Caco-2 (cell line): ENCODE measurements around the gene SLC4A4. TPM values are rescaled to one million over a fixed set of nuclear protein-coding genes. Genes with fewer than 3 reads are reported as not detected.

Source experiments
- BruUV-seq: library from RNA; stranded (reverse); fragments of 400-500 nt; replicated peaks from 2 replicates; lab custom pipeline; 2021; lab: Mats Ljungman, UMichigan
- CTCF ChIA-PET: fragments of 300-600 bp; sonication (Branson Sonifier 250); formaldehyde crosslinking; loops from one replicate; lab custom pipeline; 2022; ENCODE audit warnings: antibody characterized with exemption; lab: Charles Lee
- POLR2A ChIA-PET: fragments of 300-600 bp; sonication (Branson Sonifier 250); formaldehyde crosslinking; loops from one replicate; lab custom pipeline; 2022; ENCODE audit warnings: antibody characterized with exemption; lab: Charles Lee
- DNase-seq, 2 experiments: peaks; one replicate each; pipeline versions ENCODE4 v3.0.0 to v3.0.0-alpha.2; 2020 to 2022
- H3K27me3 ChIP-seq: replicated peaks from 2 replicates; pipeline ENCODE4 v1.6.0; 2011; ENCODE audit warnings: low read length; ENCODE audit not compliant: control insufficient read depth, insufficient read depth
- H3K36me3 ChIP-seq: 2 replicates; pipeline ENCODE4 v1.5.1; 2011; ENCODE audit warnings: low read length; ENCODE audit not compliant: control insufficient read depth, insufficient read depth
- H3K4me1 ChIP-seq: fragments of 250-450 bp; sonication (Bioruptor Pico); 2 replicates; pipeline ENCODE4 v1.5.1; 2020; ENCODE audit warnings: mild to moderate bottlenecking
- H3K4me3 ChIP-seq: 2 replicates; pipeline ENCODE4 v1.5.1; 2011; ENCODE audit warnings: low read depth, mild to moderate bottlenecking, control low read depth, low read length
- H3K9me3 ChIP-seq: fragments of 250-450 bp; sonication (Bioruptor Pico); 2 replicates; pipeline ENCODE4 v1.5.1; 2020; ENCODE audit warnings: mild to moderate bottlenecking, moderate library complexity
- H3K27ac Mint-ChIP-seq: one replicate; pipeline ENCODE4 v1.8.0; 2022; ENCODE audit warnings: mixed read lengths; ENCODE audit not compliant: unreplicated experiment
- H3K27me3 Mint-ChIP-seq: one replicate; pipeline ENCODE4 v1.8.0; 2022; ENCODE audit warnings: mixed read lengths; ENCODE audit not compliant: insufficient read depth, unreplicated experiment
- H3K36me3 Mint-ChIP-seq: one replicate; pipeline ENCODE4 v1.8.0; 2022; ENCODE audit warnings: mild to moderate bottlenecking, mixed read lengths; ENCODE audit not compliant: insufficient read depth, unreplicated experiment
- H3K4me1 Mint-ChIP-seq: one replicate; pipeline ENCODE4 v1.8.0; 2022; ENCODE audit warnings: low read depth, mixed read lengths; ENCODE audit not compliant: unreplicated experiment
- H3K4me3 Mint-ChIP-seq: one replicate; pipeline ENCODE4 v1.8.0; 2022; ENCODE audit warnings: mild to moderate bottlenecking, moderate library complexity, mixed read lengths; ENCODE audit not compliant: unreplicated experiment
- H3K9me3 Mint-ChIP-seq: one replicate; pipeline ENCODE4 v1.8.0; 2022; ENCODE audit warnings: mixed read lengths; ENCODE audit not compliant: unreplicated experiment
- intact Hi-C: fragments of 100-400 bp; cut with micrococcal nuclease; formaldehyde crosslinking; loops from one replicate; pipeline ENCODE4 v1.10.0; 2022; ENCODE audit not compliant: unreplicated experiment
- total RNA-seq: library from RNA; stranded (reverse); gene quantifications from 2 replicates; pipeline ENCODE4 v1.2.3, GENCODE V29; 2022
- TF ChIP-seq, protein P1 (sequence below), 2 experiments: fragments of 200-600 bp in 1 of 2; IDR thresholded peaks; 1 replicate in 1 of 2; 2 replicates in 1 of 2; pipeline versions ENCODE4 v1.5.1 to v1.8.0; 2011 to 2022; ENCODE audit warnings: antibody characterized with exemption in 1 of 2, control low read depth in 1 of 2, inconsistent platforms in 1 of 2, low read depth in 1 of 2, low read length in 1 of 2, mild to moderate bottlenecking in 1 of 2, moderate library complexity in 1 of 2; ENCODE audit not compliant: insufficient read depth in 1 of 2, severe bottlenecking in 1 of 2, unreplicated experiment in 1 of 2

The SLC4A4 gene
- total RNA-seq, 1 experiment from 2014 or later: 0.29 TPM

DNA sequence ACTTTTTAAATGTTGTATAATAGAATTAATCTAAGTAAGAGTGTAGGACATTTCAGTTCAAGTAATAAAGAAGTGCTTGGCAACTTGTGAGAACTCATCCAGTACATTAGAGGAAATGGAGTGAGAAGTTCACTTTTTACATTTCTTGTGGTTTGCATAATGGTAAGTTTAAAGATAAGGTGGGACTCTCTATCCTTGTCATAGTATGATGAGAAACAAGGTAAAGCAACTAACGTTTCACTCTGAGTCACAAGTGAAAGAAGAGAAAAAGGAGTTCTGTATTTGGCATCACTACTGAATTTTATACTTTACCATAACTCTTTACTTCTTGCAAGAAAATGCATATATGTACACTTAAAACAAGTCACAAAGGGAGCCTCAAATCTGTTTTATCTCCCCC lies 219.4 kb downstream of the SLC4A4 start:
- intact Hi-C loops: no loop called here
- H3K27ac Mint-ChIP-seq: no peak overlapping the region
- H3K9me3 Mint-ChIP-seq: no peaks in the 10 kb centered on the region
- Histone ChIP-seq H3K9me3 (no peaks in the 10 kb centered on the region), H3K4me1 (no peaks in the 10 kb centered on the region), H3K36me3 (no peaks in the 10 kb centered on the region), H3K4me3 (no peak overlapping the region), H3K27me3 (no peaks in the 10 kb centered on the region)
- no TSS peak for BruUV-seq
- no peaks in the 10 kb centered on the region for H3K27me3 Mint-ChIP-seq
- POLR2A ChIA-PET: no interaction called here
- no peak overlapping the region for H3K4me3 Mint-ChIP-seq
- DNase-seq: no peak
- TF ChIP-seq, protein P1, sequence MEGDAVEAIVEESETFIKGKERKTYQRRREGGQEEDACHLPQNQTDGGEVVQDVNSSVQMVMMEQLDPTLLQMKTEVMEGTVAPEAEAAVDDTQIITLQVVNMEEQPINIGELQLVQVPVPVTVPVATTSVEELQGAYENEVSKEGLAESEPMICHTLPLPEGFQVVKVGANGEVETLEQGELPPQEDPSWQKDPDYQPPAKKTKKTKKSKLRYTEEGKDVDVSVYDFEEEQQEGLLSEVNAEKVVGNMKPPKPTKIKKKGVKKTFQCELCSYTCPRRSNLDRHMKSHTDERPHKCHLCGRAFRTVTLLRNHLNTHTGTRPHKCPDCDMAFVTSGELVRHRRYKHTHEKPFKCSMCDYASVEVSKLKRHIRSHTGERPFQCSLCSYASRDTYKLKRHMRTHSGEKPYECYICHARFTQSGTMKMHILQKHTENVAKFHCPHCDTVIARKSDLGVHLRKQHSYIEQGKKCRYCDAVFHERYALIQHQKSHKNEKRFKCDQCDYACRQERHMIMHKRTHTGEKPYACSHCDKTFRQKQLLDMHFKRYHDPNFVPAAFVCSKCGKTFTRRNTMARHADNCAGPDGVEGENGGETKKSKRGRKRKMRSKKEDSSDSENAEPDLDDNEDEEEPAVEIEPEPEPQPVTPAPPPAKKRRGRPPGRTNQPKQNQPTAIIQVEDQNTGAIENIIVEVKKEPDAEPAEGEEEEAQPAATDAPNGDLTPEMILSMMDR (IDR thresholded peaks at IDR 0.05; ENCODE audit: insufficient read depth in 1 of 2, low read depth in 1 of 2, low read length in 1 of 2, severe bottlenecking in 1 of 2, unreplicated experiment in 1 of 2): no peak
- no peaks in the 10 kb centered on the region for H3K36me3 Mint-ChIP-seq
- CTCF ChIA-PET: no interaction called here
- H3K4me1 Mint-ChIP-seq: no peaks in the 10 kb centered on the region

DNA sequence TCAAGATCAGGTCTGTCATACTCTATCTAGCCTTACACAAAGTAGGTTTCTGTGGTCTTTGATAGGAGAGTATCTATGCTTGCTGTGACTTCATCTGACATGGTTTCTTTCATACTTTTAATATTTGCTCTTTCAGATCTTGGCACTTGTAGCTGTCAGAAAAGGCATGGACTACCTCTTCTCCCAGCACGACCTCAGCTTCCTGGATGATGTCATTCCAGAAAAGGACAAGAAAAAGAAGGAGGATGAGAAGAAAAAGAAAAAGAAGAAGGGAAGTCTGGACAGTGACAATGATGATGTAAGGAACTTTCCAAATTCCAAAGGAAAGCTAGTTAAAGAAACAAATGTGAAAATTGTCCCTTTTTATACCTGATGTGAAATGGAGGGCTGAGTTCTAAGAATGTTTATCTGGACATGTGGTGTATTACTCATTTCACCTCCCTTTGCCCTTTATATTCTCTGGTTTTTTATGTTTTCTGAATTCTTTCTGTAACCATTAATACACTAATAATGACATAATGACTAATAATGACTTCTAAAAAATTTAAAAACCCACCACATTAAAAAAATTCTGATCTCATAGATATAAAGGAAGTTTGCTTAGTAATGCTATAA lies 221.2 kb downstream of the SLC4A4 start:
- no peaks in the 10 kb centered on the region for H3K9me3 ChIP-seq
- TF ChIP-seq, protein P1 (IDR thresholded peaks at IDR 0.05; ENCODE audit: insufficient read depth in 1 of 2, low read depth in 1 of 2, low read length in 1 of 2, severe bottlenecking in 1 of 2, unreplicated experiment in 1 of 2): no peak
- ChIA-PET POLR2A (no interaction called here), CTCF (no interaction called here)
- no peaks in the 10 kb centered on the region for H3K27me3 Mint-ChIP-seq
- H3K4me1 ChIP-seq: no peaks in the 10 kb centered on the region
- no peak overlapping the region for H3K4me3 ChIP-seq
- no peaks in the 10 kb centered on the region for H3K9me3 Mint-ChIP-seq
- H3K36me3 Mint-ChIP-seq: no peaks in the 10 kb centered on the region
- H3K27me3 ChIP-seq: no peaks in the 10 kb centered on the region
- DNase-seq: no peak
- H3K36me3 ChIP-seq: no peaks in the 10 kb centered on the region
- intact Hi-C loops: no loop called here
- no peaks in the 10 kb centered on the region for H3K4me1 Mint-ChIP-seq
- H3K27ac Mint-ChIP-seq: no peak overlapping the region
- H3K4me3 Mint-ChIP-seq: no peak overlapping the region
- no TSS peak for BruUV-seq

DNA sequence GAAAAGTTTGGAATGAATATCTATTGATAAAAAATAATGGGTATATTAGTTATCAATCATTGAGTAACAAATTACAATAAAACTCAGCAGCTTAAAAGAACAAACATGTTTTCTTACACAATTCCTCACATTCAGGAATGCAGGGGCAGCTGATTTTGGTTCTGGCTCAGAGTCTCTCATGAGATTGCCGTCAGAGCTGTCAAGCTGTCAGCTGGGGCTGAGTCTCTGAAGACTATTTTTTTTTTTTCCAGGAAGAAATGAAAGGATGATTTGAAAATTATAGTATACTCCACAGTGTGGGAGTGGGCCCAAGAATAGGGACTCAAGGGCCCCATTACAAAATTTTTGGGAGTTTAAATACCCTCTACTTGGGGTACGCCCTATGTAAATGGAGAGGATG lies 226.0 kb downstream of the SLC4A4 start:
- Mint-ChIP-seq H3K9me3 (no peaks in the 10 kb centered on the region), H3K27ac (no peak overlapping the region), H3K4me3 (no peak overlapping the region), H3K36me3 (no peaks in the 10 kb centered on the region), H3K27me3 (no peaks in the 10 kb centered on the region), H3K4me1 (peaks cover 13% of the 10 kb centered on the region)
- no peaks in the 10 kb centered on the region for H3K36me3 ChIP-seq
- POLR2A ChIA-PET: no interaction called here
- CTCF ChIA-PET: no interaction called here
- H3K9me3 ChIP-seq: 0 out of 2 replicates have a peak, but pooled peaks cover 3% of the 10 kb centered on the region
- no peaks in the 10 kb centered on the region for H3K27me3 ChIP-seq
- BruUV-seq: no TSS peak
- H3K4me1 ChIP-seq: peaks cover 31% of the 10 kb centered on the region
- intact Hi-C loops: no loop called here
- no peak for DNase-seq
- TF ChIP-seq, protein P1 (IDR thresholded peaks at IDR 0.05; ENCODE audit: insufficient read depth in 1 of 2, low read depth in 1 of 2, low read length in 1 of 2, severe bottlenecking in 1 of 2, unreplicated experiment in 1 of 2): no peak
- no peak overlapping the region for H3K4me3 ChIP-seq
